ENCODE measurements around the gene TAF15.

Gene TAF15

DNA sequence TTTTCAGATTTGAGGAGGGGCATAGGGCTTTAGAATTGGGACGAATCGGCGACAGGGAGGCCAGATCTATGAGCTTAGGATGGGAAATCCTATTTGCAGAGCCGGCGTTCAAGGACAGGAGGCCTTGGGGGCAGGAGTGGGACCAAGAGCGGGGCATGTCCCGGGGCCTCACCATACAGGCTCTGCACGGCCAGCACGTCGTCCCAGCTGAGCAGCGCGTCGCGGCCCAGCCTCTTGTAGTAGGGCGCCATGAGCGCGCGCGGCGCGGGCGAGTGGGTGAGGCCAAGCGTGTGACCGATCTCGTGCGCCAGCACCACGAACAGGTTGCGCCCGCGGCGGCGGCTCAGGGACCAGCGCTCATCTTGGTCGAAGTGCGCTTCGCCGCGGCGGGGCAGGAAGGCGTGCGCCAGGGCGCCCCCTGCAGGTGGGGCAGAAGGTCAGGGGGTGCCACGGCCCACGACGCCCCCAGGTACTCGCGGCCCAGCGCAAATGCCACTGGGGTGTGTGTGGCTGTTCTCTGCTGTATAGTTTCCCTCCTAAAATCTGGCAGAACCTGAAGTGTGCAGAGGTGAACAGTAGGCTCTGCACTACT is 39.3 kb upstream of the TAF15 start:
- H3K36me3 ChIP-seq (ENCODE audit: insufficient read depth, low read length): no peaks in the 10 kb centered on the region
- H3K4me2 ChIP-seq (ENCODE audit: low read length): no peak overlapping the region
- no peak overlapping the region for H3K4me3 ChIP-seq (ENCODE audit: low read length)
- H3K9ac ChIP-seq (ENCODE audit: low read depth, low read length): no peak overlapping the region
- H3K9me3 ChIP-seq (replicated peaks; ENCODE audit: low read length): no peaks in the 10 kb centered on the region
- H3K27me3 ChIP-seq (ENCODE audit: control insufficient read depth, insufficient read depth, low read length): peaks cover 54% of the 10 kb centered on the region
- H3K4me1 ChIP-seq (ENCODE audit: control insufficient read depth, insufficient read depth, low read length): peaks cover 9% of the 10 kb centered on the region

GRCh38 chr17:35773129-35773528 is 36.2 kb upstream of the TAF15 start:
- Histone ChIP-seq H3K4me2 (ENCODE audit: low read length) (no peak overlapping the region), H3K4me3 (ENCODE audit: low read length) (no peak overlapping the region), H3K36me3 (ENCODE audit: insufficient read depth, low read length) (no peaks in the 10 kb centered on the region), H3K9ac (ENCODE audit: low read depth, low read length) (no peak overlapping the region), H3K27me3 (ENCODE audit: control insufficient read depth, insufficient read depth, low read length) (peaks cover 42% of the 10 kb centered on the region), H3K9me3 (replicated peaks; ENCODE audit: low read length) (no peaks in the 10 kb centered on the region), H3K4me1 (ENCODE audit: control insufficient read depth, insufficient read depth, low read length) (peaks cover 20% of the 10 kb centered on the region)

DNA sequence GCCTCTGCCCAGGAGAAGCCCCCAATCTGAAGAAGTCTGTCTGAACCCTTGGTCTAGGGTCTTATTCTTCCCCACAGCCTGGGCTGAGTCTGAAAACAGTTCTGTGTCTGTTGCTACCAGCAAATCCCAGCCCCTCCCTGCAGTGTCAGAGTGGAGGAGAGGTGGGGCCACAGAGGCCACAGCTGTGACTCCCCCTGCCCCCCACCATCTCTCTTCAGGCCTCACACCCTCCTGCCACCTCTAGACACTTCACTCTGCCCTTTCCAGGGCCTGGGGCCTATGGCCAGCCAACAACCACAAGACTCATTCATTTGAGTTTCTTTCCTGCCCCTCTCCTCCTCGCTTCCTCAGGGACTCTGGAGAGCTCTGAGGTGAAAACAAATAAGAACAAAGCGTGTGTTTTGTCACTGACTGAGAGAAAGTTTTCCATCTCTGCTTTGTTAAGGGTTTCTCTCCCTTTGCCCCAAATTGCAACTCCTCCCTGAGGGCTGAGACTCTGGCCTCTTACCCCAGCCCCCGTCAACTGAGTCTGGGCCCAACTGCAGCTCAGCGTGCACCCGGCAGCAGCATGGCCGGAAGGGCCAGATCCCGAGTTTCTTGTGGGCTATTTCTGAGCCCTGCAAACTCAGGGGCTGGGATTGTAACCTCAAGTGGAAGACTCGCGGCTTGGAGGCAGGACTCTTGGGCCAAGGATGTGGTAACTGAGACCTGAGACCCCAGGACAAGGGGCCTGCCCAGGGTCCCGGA is 35.4 kb upstream of the TAF15 start:
- H3K4me1 ChIP-seq (ENCODE audit: control insufficient read depth, insufficient read depth, low read length): peaks cover 26% of the 10 kb centered on the region

GRCh38 chr17:35774499-35774898 is 34.8 kb upstream of the TAF15 start:
- Histone ChIP-seq H3K4me3 (ENCODE audit: low read length) (no peak overlapping the region), H3K27me3 (ENCODE audit: control insufficient read depth, insufficient read depth, low read length) (peaks cover 39% of the 10 kb centered on the region), H3K9ac (ENCODE audit: low read depth, low read length) (no peak overlapping the region), H3K9me3 (replicated peaks; ENCODE audit: low read length) (no peaks in the 10 kb centered on the region), H3K4me1 (ENCODE audit: control insufficient read depth, insufficient read depth, low read length) (peaks cover 28% of the 10 kb centered on the region), H3K4me2 (ENCODE audit: low read length) (no peak overlapping the region), H3K36me3 (ENCODE audit: insufficient read depth, low read length) (no peaks in the 10 kb centered on the region)

More for the DNA sequence above, 35.4 kb upstream of the TAF15 start:
- Histone ChIP-seq H3K27me3 (ENCODE audit: control insufficient read depth, insufficient read depth, low read length) (peaks cover 38% of the 10 kb centered on the region), H3K36me3 (ENCODE audit: insufficient read depth, low read length) (no peaks in the 10 kb centered on the region), H3K9me3 (replicated peaks; ENCODE audit: low read length) (no peaks in the 10 kb centered on the region), H3K9ac (ENCODE audit: low read depth, low read length) (no peak overlapping the region), H3K4me2 (ENCODE audit: low read length) (no peak overlapping the region), H3K4me3 (ENCODE audit: low read length) (no peak overlapping the region)

GRCh38 chr17:35775039-35775438 is 34.2 kb upstream of the TAF15 start:
- peaks cover 28% of the 10 kb centered on the region for H3K4me1 ChIP-seq (ENCODE audit: control insufficient read depth, insufficient read depth, low read length)
- peaks cover 42% of the 10 kb centered on the region for H3K27me3 ChIP-seq (ENCODE audit: control insufficient read depth, insufficient read depth, low read length)
- no peak overlapping the region for H3K9ac ChIP-seq (ENCODE audit: low read depth, low read length)
- H3K4me3 ChIP-seq (ENCODE audit: low read length): no peak overlapping the region
- no peaks in the 10 kb centered on the region for H3K36me3 ChIP-seq (ENCODE audit: insufficient read depth, low read length)
- no peaks in the 10 kb centered on the region for H3K9me3 ChIP-seq (replicated peaks; ENCODE audit: low read length)
- no peak overlapping the region for H3K4me2 ChIP-seq (ENCODE audit: low read length)

GRCh38 chr17:35775583-35775982 is 33.7 kb upstream of the TAF15 start:
- Histone ChIP-seq H3K36me3 (ENCODE audit: insufficient read depth, low read length) (no peaks in the 10 kb centered on the region), H3K9me3 (replicated peaks; ENCODE audit: low read length) (no peaks in the 10 kb centered on the region), H3K4me3 (ENCODE audit: low read length) (no peak overlapping the region), H3K27me3 (ENCODE audit: control insufficient read depth, insufficient read depth, low read length) (peaks cover 42% of the 10 kb centered on the region), H3K4me2 (ENCODE audit: low read length) (no peak overlapping the region), H3K9ac (ENCODE audit: low read depth, low read length) (no peak overlapping the region), H3K4me1 (ENCODE audit: control insufficient read depth, insufficient read depth, low read length) (peaks cover 28% of the 10 kb centered on the region)

DNA sequence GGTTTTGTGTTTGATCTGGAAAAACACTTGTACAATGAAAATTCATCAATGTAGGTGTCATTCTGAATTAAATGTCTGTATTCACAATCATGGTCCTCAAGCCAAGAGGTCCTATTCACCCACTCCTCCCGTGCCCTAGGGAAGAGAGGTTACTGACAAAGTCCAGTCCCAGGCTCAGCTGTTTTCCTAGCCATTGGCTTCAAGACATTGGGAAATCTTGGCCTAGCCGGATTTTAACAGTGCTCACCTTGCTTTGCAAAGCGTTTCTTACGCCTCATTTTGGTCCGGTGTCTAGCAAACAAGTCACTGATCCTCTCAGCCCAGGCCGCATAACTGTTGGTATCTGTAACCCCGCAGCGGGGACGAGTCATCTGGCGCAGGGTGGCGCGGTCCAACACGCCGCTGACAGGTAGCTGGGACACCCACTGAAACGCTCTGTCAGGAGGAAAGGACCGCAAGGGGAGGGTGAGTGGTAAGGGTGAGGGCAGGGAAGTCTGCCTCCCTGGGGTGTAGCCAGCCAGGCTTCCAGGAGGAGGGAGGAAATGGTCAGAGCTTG is 30.6 kb upstream of the TAF15 start:
- H3K9me3 ChIP-seq (replicated peaks; ENCODE audit: low read length): no peaks in the 10 kb centered on the region
- no peaks in the 10 kb centered on the region for H3K36me3 ChIP-seq (ENCODE audit: insufficient read depth, low read length)
- no peak overlapping the region for H3K4me3 ChIP-seq (ENCODE audit: low read length)
- H3K4me1 ChIP-seq (ENCODE audit: control insufficient read depth, insufficient read depth, low read length): peaks cover 33% of the 10 kb centered on the region
- H3K4me2 ChIP-seq (ENCODE audit: low read length): peak overlapping the region; percentile 23
- H3K9ac ChIP-seq (ENCODE audit: low read depth, low read length): no peak overlapping the region
- H3K27me3 ChIP-seq (ENCODE audit: control insufficient read depth, insufficient read depth, low read length): peaks cover 46% of the 10 kb centered on the region

- Histone ChIP-seq H3K27me3 (ENCODE audit: control insufficient read depth, insufficient read depth, low read length) (peaks cover 36% of the 10 kb centered on the region), H3K36me3 (ENCODE audit: insufficient read depth, low read length) (no peaks in the 10 kb centered on the region), H3K4me3 (ENCODE audit: low read length) (no peak overlapping the region), H3K9ac (ENCODE audit: low read depth, low read length) (no peak overlapping the region), H3K9me3 (replicated peaks; ENCODE audit: low read length) (no peaks in the 10 kb centered on the region), H3K4me2 (ENCODE audit: low read length) (no peak overlapping the region), H3K4me1 (ENCODE audit: control insufficient read depth, insufficient read depth, low read length) (peaks cover 26% of the 10 kb centered on the region)
Measured at GRCh38 chr17:35780950-35781349, 28.3 kb upstream of the TAF15 start.

DNA sequence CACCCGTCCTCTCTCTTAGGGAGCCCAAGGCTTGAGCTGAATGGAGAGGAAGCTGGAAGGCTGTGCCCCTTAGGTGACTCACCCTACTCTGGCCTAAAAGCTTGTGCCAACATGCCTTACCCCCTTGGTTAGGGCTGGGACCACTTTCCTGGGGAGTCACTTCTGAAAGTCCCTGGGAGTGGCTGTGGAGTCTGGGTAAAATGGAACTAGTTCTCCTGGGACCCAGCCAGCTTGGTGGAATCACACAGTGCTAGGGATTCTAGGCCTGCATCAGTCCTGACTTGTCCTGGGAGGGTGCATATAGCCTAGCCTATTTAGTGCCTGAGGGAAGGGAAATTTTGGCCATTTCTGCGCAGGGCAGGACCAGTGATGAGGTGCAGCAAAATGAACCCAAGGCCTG is 24.4 kb upstream of the TAF15 start:
- Histone ChIP-seq H3K27me3 (ENCODE audit: control insufficient read depth, insufficient read depth, low read length) (peaks cover 24% of the 10 kb centered on the region), H3K4me1 (ENCODE audit: control insufficient read depth, insufficient read depth, low read length) (peaks cover 39% of the 10 kb centered on the region), H3K9me3 (replicated peaks; ENCODE audit: low read length) (no peaks in the 10 kb centered on the region), H3K36me3 (ENCODE audit: insufficient read depth, low read length) (no peaks in the 10 kb centered on the region), H3K4me2 (ENCODE audit: low read length) (no peak overlapping the region), H3K4me3 (ENCODE audit: low read length) (no peak overlapping the region), H3K9ac (ENCODE audit: low read depth, low read length) (no peak overlapping the region)

- Histone ChIP-seq H3K36me3 (ENCODE audit: insufficient read depth, low read length) (no peaks in the 10 kb centered on the region), H3K4me2 (ENCODE audit: low read length) (peak overlapping the region; percentile 35), H3K9me3 (replicated peaks; ENCODE audit: low read length) (no peaks in the 10 kb centered on the region), H3K27me3 (ENCODE audit: control insufficient read depth, insufficient read depth, low read length) (peaks cover 14% of the 10 kb centered on the region), H3K9ac (ENCODE audit: low read depth, low read length) (no peak overlapping the region), H3K4me1 (ENCODE audit: control insufficient read depth, insufficient read depth, low read length) (peaks cover 39% of the 10 kb centered on the region), H3K4me3 (ENCODE audit: low read length) (no peak overlapping the region)
Measured at GRCh38 chr17:35786941-35787432, 22.3 kb upstream of the TAF15 start.

DNA sequence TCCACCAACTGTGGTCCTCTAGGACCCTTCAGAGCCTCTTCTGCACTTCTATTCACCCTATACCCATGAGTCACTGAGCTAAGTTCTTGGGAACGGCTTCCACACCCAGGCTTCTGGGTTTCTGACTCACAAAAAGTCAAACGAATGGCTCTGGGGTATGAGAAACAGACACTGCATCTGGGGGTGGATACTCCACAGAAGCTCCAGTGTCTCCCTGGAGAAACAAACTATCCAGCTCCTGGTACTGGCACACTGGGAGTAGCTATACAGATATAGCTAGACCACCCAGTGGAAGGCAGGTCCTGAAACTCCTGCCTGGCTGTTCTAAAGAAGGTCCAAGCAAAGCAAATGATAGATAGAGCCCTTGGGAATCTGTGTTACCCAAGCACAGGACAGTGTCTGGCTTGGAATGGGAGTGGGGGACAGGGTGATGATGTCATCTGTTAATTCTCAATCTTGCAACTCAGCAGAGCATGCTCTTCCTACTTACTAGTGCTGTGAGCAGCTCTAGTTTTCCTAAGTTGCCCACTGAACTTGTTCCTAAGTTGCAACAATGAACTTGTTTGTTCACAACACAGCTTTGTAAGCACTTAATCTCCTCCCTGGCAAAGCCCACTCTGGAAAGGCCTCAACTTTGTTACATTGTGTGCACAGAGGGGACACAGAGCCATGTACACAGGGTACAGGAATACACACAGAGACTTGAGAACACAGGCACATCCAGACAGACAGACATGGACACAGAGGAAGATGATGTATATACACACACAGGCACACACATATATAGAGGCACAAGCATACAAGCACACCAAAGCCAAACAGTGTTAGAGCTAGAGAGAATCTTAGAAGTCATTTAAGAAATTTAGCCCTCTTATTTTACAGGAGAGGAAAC is 20.6 kb upstream of the TAF15 start:
- peaks cover 34% of the 10 kb centered on the region for H3K4me1 ChIP-seq (ENCODE audit: control insufficient read depth, insufficient read depth, low read length)
- peak overlapping the region; percentile 37 for H3K4me3 ChIP-seq (ENCODE audit: low read length)
- no peaks in the 10 kb centered on the region for H3K9me3 ChIP-seq (replicated peaks; ENCODE audit: low read length)
- H3K36me3 ChIP-seq (ENCODE audit: insufficient read depth, low read length): no peaks in the 10 kb centered on the region
- H3K9ac ChIP-seq (ENCODE audit: low read depth, low read length): peak overlapping the region; percentile 38
- H3K4me2 ChIP-seq (ENCODE audit: low read length): peak overlapping the region; percentile 74
- H3K27me3 ChIP-seq (ENCODE audit: control insufficient read depth, insufficient read depth, low read length): peaks cover 19% of the 10 kb centered on the region

Measured in skeletal muscle satellite cell (primary cell).